ENCODE measurements around the gene SSC5D. TPM values are rescaled to one million over a fixed set of nuclear protein-coding genes. Genes with fewer than 3 reads are reported as not detected.
"Not testable (repeated sequence)": the region's sequence is repeated elsewhere in the genome, so short reads cannot be mapped to it uniquely, and the experiment has no call there.

Gene SSC5D
- polyA plus RNA-seq, 6 donors from 2014 or later: 0.05 to 0.11 (median 0.09) TPM; not detected in 2

DNA sequence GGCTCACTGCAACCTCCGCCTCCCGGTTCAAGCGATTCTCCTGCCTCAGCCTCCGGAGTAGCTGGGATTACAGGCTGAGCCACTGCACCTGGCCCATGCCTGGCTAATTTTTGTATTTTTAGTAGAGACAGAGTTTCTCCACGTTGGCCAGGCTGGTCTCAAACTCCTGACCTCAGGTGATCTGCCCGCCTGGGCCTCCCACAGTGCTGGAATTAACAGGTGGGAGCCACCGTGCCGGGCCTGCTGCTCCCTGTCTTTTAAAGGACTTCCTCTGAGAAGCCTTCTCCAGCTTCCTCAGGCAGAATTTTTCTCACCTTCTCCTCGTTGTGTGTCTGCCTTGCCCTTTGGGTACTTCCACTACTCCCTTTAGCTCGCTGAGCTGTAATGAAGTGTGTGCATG lies 8.6 kb downstream of the SSC5D start:
- H3K9me3 Mint-ChIP-seq; H3K36me3 Mint-ChIP-seq; DNase-seq; H3K27ac Mint-ChIP-seq; ATAC-seq (ENCODE audit: low read depth in 2 of 2); H3K4me3 Mint-ChIP-seq: not testable (repeated sequence)
- Mint-ChIP-seq H3K4me1 (peaks cover 15 to 18% (median 16%) of the 10 kb centered on the region in 3 donors), H3K27me3 (peaks cover 0 to 23% (median 21%) of the 10 kb centered on the region in 3 donors)

DNA sequence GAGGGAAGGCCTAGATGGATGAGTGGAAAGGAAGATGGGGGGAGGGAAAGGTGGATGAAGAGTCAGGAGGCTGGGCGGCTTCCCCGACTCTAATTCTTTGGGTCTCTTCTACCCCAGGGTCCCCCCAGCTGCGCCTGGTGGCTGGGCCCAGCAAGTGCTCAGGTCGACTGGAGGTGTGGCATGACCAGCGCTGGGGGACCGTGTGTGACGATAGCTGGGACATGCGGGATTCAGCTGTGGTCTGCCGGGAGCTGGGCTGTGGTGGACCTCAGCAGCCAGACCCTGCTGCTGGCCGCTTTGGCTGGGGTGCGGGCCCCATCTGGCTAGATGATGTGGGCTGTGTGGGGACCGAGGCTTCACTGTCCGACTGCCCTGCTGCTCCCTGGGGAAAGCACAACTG lies 9.5 kb downstream of the SSC5D start:
- peak overlapping the region in 1 of 8 donors; percentile 42 for H3K4me3 Mint-ChIP-seq
- H3K27ac Mint-ChIP-seq: no peak overlapping the region
- DNase-seq: no peak

DNA sequence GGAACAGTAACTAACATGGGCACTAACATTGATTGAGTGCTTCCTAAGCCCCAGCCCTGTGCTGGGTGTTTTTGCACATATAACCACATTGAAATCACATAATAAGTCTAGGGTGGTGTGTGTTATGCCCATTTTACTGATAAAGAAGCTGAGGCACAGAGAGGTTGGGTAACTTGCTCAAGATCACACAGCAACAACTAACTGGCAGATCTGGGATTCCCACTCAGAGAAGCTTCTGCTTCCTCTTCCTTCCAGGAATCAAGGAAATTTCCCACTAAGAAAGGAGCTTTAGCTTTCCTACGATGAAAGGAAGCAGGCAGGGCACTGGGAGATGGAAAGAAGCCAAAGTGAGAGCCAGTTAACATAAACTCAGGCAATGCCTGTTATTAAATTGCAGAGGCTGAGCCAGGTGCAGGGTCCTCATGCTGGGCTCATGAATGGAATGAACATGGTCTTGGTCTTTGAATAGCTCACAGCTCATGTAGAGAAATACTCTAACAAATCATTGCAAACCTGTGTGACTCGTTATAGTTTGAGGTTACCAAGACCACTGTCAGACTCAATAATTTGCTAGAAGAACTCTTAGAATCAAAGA lies 10.1 kb downstream of the SSC5D start:
- Mint-ChIP-seq H3K27ac (peak overlapping the region in 1 of 6 donors; percentile 63), H3K9me3 (no peaks in the 10 kb centered on the region), H3K4me1 (peaks cover 25 to 30% (median 26%) of the 10 kb centered on the region in 3 donors), H3K4me3 (peak overlapping the region in 1 of 8 donors; percentile 42), H3K36me3 (no peaks in the 10 kb centered on the region), H3K27me3 (peaks cover 0 to 8% (median 7%) of the 10 kb centered on the region in 3 donors)
- ATAC-seq (ENCODE audit: low read depth in 2 of 2) (no peak), DNase-seq (no peak)

More for the DNA sequence above, 9.5 kb downstream of the SSC5D start:
- Mint-ChIP-seq H3K27me3 (peaks cover 0 to 14% (median 12%) of the 10 kb centered on the region in 3 donors), H3K4me1 (peaks cover 21 to 25% (median 22%) of the 10 kb centered on the region in 3 donors), H3K9me3 (no peaks in the 10 kb centered on the region), H3K36me3 (no peaks in the 10 kb centered on the region)
- no peak for ATAC-seq (ENCODE audit: low read depth in 2 of 2)

DNA sequence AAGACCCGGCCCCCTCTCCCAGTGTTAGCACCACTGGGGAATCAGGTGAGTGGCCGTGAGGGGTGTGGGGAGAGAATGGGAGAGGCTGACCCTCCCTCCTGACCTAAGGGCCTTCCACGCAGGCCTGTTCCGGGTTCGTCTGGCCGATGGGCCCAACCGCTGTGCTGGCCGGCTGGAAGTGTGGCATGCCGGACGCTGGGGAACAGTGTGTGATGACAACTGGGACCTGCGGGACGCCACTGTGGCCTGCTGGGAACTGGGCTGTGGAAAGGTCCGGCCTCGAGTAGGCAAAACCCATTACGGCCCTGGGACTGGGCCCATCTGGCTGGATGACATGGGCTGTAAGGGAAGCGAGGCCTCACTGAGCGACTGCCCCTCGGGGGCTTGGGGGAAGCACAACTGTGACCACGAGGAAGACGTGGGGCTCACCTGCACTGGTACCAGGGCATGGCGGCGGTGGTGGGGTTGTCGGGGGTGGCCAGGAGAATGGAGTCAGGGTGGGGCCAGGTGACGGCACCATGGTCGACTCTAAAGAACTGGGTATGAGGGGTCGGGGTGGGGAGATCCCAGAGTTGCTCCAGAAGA lies 12.2 kb downstream of the SSC5D start:
- Mint-ChIP-seq H3K36me3 (no peaks in the 10 kb centered on the region), H3K4me3 (peak overlapping the region in 1 of 8 donors; percentile 20), H3K27ac (peak overlapping the region in 2 of 6 donors; percentile 62 to 71), H3K9me3 (no peaks in the 10 kb centered on the region), H3K4me1 (peaks cover 27 to 33% (median 30%) of the 10 kb centered on the region in 3 donors), H3K27me3 (no peaks in the 10 kb centered on the region)
- ATAC-seq (ENCODE audit: low read depth in 2 of 2) (no peak), DNase-seq (no peak)

DNA sequence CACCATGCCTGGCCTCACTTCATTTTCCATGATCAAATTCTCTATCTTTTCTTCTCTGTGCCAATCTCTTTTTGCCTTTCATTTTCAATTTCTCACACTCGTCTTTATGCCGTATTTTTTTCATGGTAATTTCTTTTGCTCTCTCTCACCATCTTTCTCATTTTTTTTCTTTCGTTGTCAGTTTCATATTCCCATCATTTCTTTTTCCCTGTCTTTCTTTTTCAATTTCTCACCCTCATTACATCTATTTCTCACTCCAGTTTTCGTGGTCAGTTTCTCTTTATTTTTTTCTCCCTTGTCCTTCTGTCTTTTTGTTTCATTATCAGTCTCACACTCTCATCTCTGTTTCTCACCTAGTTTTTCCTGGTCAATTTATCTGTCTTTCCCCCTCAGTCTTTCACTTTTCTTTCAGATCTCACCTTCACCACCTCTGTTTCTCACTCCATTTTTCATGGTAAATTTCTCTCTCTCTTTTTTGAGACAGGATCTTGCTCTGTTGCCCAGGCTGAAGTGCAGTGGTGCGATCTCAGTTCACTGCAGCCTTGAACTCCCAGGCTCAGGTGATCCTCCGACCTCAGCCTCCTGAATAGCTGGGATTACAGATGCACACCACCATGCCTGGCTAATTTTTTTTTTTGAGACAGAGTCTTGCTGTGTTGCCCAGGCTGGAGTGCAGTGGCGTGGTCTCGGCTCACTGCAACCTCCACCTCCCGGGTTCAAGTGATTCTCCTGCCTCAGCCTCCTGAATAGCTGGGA lies 14.1 kb downstream of the SSC5D start:
- Mint-ChIP-seq H3K27ac (peak overlapping the region in 5 of 6 donors; percentile 60 to 99 (median 74)), H3K9me3 (no peaks in the 10 kb centered on the region), H3K4me3 (peak overlapping the region in 7 of 8 donors; percentile 52 to 96 (median 91)), H3K36me3 (no peaks in the 10 kb centered on the region), H3K4me1 (peaks cover 27 to 33% (median 30%) of the 10 kb centered on the region in 3 donors), H3K27me3 (peaks cover 0 to under 1% (median 0%) of the 10 kb centered on the region in 3 donors)
- ATAC-seq (ENCODE audit: low read depth in 2 of 2): no peak
- no peak for DNase-seq

DNA sequence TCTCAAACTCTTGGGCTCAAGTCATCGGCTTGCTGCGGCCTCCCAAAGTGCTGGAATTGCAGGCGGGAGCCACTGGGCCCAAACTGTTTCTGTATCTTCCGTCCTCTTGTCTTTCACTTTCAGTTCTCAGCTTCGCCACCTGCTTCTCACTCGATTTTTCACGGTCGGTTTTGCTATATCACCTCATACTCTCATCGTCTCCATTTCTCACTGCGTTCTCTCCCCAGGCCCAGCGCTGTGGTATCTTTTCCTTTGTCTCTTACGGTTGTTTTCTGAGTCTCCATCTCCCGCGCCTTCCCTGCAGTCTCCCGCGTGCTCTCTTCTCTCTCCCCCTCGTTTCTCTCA lies 14.9 kb downstream of the SSC5D start:
- H3K27me3 Mint-ChIP-seq: peaks cover 0 to 8% (median 6%) of the 10 kb centered on the region in 3 donors

DNA sequence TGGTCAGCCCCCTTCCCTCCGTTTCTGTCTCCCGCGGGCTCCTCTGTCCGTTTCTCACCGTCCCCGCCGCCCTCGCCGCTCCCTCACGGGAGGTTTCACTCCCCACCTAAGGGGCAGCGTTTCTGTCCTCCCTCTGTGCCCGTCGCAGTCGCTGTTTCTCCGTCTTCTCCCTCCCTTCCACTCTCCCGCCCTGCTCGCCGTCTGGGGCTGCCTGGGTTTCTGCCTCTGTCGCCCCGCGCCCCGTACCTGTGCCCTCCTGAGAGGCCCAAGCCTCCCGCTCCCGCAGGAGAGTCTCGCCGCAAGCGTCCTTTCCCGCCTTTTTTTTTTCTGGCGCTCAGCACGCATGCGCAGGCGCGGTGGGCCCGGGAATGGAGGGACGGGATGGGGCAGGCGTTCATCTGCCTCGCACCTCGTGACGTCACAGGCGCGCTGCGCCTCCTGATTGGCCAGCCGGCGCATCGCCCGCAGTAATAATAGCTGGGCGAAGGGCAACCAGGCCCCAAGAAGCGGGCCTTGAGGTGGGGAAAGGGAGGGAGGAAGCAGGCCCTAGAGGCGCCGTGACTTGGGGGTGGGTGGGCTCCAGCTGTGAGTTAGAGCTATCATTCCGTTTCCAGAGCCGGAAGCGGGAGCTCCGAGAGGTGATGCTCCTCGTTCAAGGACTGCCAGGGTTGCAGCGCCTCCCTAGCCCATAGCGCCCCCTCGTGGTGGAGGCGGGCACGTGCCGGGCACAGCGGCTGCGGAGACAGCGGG lies 15.4 kb downstream of the SSC5D start:
- no peaks in the 10 kb centered on the region for H3K36me3 Mint-ChIP-seq
- H3K9me3 Mint-ChIP-seq: no peaks in the 10 kb centered on the region
- peak overlapping the region; percentile 84 to 96 (median 92) for H3K4me3 Mint-ChIP-seq
- ATAC-seq (ENCODE audit: low read depth in 2 of 2): peak; percentile 93 to 95
- H3K4me1 Mint-ChIP-seq: peaks cover 27 to 33% (median 30%) of the 10 kb centered on the region in 3 donors
- DNase-seq: peak; percentile 93
- H3K27ac Mint-ChIP-seq: peak overlapping the region; percentile 71 to 99 (median 97)
- H3K27me3 Mint-ChIP-seq: peaks cover 0 to 9% (median 6%) of the 10 kb centered on the region in 3 donors

More for the DNA sequence above, 14.9 kb downstream of the SSC5D start:
- Mint-ChIP-seq H3K4me3 (peak overlapping the region; percentile 84 to 96 (median 92)), H3K27ac (peak overlapping the region; percentile 71 to 99 (median 96)), H3K36me3 (no peaks in the 10 kb centered on the region), H3K4me1 (peaks cover 27 to 33% (median 30%) of the 10 kb centered on the region in 3 donors), H3K9me3 (no peaks in the 10 kb centered on the region)
- ATAC-seq (ENCODE audit: low read depth in 2 of 2) (no peak), DNase-seq (no peak)

DNA sequence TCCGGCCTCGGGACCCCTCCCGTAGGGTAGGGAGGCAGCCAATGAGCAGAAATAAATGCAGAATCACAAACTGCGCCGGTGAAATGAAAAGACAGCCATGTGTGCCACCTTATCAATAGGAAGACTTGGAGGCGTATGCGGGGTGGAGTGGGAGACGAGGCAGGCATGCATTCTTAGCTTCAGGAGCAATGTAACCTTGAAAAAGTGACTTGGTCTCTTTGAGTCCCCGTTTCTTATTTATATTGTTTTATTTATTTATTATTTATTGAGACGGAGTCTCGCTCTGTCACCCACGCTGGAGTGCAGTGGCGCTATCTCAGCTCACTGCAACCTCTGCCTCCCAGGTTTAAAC lies 16.0 kb downstream of the SSC5D start:
- peaks cover 0 to 9% (median 6%) of the 10 kb centered on the region in 3 donors for H3K27me3 Mint-ChIP-seq
- H3K9me3 Mint-ChIP-seq: no peaks in the 10 kb centered on the region
- no peaks in the 10 kb centered on the region for H3K36me3 Mint-ChIP-seq
- H3K4me3 Mint-ChIP-seq: peak overlapping the region in 7 of 8 donors; percentile 83 to 96 (median 90)
- H3K27ac Mint-ChIP-seq: peak overlapping the region in 5 of 6 donors; percentile 71 to 99 (median 97)
- DNase-seq (no peak), ATAC-seq (ENCODE audit: low read depth in 2 of 2) (no peak)
- peaks cover 25 to 31% (median 30%) of the 10 kb centered on the region in 3 donors for H3K4me1 Mint-ChIP-seq

DNA sequence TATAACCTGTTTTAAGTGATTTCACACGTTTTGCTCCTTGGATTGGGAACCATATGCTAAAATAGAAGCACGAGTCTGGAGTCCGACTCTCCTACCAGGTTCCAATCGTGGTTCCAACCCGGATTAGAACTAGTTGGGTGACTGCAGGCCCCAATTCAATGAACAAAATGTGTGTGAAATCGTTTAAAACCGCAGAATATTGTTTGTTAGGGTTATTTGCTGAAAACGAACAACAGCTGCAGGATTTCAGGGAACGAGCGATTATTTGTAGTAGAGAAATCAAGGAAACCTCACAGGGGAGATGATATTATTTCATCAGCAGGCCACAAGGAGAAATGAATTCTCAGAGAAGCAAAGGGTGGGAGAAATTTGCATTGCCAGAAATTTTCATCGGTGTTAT lies 16.7 kb downstream of the SSC5D start:
- H3K27ac Mint-ChIP-seq: no peak overlapping the region
- H3K4me3 Mint-ChIP-seq: peak overlapping the region in 2 of 8 donors; percentile 15 to 40
- no peak for DNase-seq
- ATAC-seq (ENCODE audit: low read depth in 2 of 2): no peak
- H3K36me3 Mint-ChIP-seq: no peaks in the 10 kb centered on the region
- peaks cover 23 to 24% (median 24%) of the 10 kb centered on the region in 3 donors for H3K4me1 Mint-ChIP-seq
- no peaks in the 10 kb centered on the region for H3K9me3 Mint-ChIP-seq
- H3K27me3 Mint-ChIP-seq: peaks cover 0 to 9% (median 6%) of the 10 kb centered on the region in 3 donors

DNA sequence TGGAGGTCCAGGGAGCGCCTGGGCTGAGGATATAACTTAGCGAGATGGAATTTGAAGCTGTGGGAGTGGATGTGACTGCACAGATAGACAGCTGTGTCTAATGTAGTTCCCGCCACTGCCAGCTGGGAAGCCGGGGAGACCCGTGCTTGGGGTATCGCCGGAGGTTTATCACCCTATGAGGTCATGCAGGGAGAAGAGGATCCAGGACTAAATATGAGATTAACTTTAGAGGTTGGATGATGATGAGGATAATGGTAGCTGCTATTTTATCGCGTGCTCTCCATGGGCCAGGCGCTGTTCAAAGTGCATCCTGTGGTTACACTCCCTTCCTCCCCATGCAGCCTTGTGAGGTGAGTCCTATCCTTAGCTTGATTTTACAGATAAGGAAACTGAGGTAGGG lies 19.9 kb downstream of the SSC5D start:
- Mint-ChIP-seq H3K27ac (peak overlapping the region in 1 of 6 donors; percentile 80), H3K36me3 (no peaks in the 10 kb centered on the region), H3K9me3 (no peaks in the 10 kb centered on the region), H3K4me3 (no peak overlapping the region), H3K4me1 (peaks cover 8 to 12% (median 11%) of the 10 kb centered on the region in 3 donors), H3K27me3 (peaks cover 0 to 22% (median 21%) of the 10 kb centered on the region in 3 donors)
- ATAC-seq (ENCODE audit: low read depth in 2 of 2) (no peak), DNase-seq (no peak)

DNA sequence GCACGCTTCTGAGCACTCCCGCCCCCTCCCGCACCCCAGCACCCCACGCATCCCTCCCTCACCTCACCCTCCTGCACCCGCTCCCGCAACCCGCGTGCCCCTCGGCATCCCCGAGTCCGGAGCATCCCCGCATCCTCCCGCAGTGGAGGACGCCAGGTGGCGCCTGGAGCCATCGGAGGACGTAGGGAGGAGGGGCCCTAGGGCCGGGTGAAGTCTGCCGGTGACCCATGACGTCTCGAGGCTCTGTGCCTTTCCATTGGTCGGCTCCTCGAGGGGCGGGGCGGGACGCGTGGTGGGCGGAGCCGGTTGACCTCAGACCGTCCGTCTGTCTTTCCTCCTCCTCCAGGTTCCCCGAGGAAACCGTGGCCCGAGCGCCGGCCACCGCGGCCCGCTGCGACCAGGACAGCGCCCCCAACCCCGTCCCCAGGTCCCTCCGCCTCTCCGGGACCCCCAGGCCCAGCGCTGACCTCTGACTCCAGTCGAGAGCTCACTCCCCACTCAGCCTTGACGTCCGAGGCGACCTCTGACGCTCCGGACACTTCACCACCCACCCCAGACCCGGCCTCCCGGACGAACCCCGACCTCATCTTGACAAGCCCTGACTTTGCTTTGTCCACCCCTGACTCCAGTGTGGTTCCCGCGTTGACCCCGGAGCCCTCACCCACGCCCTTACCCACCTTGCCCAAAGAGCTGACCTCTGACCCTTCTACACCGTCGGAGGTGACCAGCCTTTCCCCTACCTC lies 28.8 kb downstream of the SSC5D start:
- H3K9me3 Mint-ChIP-seq: no peaks in the 10 kb centered on the region
- DNase-seq (peak; percentile 88), ATAC-seq (ENCODE audit: low read depth in 2 of 2) (peak; percentile 99)
- peaks cover 7 to 12% (median 11%) of the 10 kb centered on the region in 3 donors for H3K4me1 Mint-ChIP-seq
- H3K36me3 Mint-ChIP-seq: no peaks in the 10 kb centered on the region
- H3K27me3 Mint-ChIP-seq: peaks cover 7 to 9% (median 8%) of the 10 kb centered on the region in 3 donors
- peak overlapping the region; percentile 81 to 95 (median 88) for H3K4me3 Mint-ChIP-seq
- peak overlapping the region; percentile 86 to 97 (median 96) for H3K27ac Mint-ChIP-seq

DNA sequence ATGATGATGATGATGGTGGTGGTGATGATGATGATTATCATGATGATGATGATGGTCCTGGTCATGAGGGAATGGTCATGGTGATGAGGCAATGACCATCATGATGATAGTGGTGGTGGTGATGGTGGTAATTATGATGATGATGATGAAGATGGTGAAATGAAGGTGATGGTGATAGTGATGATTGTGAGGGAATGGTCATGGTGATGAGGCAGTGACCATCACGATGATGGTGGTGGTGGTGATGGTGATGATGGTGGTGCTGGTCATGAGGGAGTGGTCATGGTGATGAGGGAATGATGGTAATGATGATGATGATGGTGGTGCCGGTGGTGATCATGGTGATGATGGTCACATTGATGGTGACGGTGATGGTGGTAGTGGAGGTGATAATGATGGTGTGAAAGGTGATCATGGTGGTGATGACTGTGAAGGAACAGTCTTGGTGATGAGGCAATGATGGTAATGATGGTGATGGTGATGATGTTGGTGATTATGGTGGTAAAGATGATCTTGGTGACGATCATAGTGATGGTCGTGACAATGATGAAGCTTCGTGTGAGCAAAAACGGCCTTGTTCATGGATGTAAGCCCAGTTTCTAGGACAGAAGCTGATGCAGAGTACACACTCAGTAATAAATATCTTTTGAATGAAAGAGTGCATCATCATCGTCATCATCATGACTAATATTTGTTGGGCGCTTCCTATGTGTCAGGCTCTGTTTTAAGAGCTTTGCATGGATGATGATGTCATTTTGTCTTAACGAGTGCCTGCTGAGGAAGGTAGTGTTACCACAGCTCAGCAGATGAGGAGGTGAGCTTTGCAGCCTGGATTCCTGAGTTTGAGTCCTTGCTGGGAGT lies 31.4 kb downstream of the SSC5D start:
- no peak for ATAC-seq (ENCODE audit: low read depth in 2 of 2)
- H3K4me3 Mint-ChIP-seq: no peak overlapping the region
- no peak overlapping the region for H3K27ac Mint-ChIP-seq
- H3K36me3 Mint-ChIP-seq: no peaks in the 10 kb centered on the region
- no peak for DNase-seq
- H3K4me1 Mint-ChIP-seq: peaks cover 7 to 12% (median 11%) of the 10 kb centered on the region in 3 donors
- H3K9me3 Mint-ChIP-seq: no peaks in the 10 kb centered on the region
- H3K27me3 Mint-ChIP-seq: peaks cover 0 to 4% (median 3%) of the 10 kb centered on the region in 3 donors

Data from naive B cell (primary cell).